Stimulated activated CD4-positive, alpha-beta T cell treated with anti-CD3 and anti-CD28 coated beads, Interleukin-1b, Interleukin-23, amount 100 ng/mL, for 48 hours (primary cell): ENCODE results near the gene HAGHL.

Source experiments
- DNase-seq: peaks from one replicate; pipeline ENCODE4 v3.0.0-alpha.2; 2020

Gene HAGHL

DNA sequence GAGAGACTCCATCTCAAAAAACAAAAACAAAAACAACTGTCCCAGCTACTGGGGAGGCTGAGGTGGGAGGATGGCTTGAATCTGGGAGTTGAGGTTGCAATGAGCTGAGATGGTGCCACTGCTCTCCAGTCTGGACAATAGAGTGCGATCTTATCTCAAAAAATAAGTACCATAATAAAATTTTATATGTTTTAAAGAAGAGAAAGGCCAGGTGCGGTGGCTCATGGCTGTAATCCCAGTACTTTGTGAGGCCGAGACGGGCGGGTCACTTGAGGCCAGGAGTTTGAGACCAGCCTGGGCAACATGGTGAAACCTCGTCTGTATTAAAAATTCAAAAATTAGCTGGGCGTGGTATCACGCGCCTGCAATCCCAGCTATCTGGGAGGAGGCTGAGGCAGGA, 49.9 kb downstream of the HAGHL start:
- DNase-seq = no peak

GRCh38 chr16:777826-778225, 50.9 kb downstream of the HAGHL start:
- no peak for DNase-seq

- DNase-seq = no peak
Observed at GRCh38 chr16:778447-778846, 51.5 kb downstream of the HAGHL start.

DNA sequence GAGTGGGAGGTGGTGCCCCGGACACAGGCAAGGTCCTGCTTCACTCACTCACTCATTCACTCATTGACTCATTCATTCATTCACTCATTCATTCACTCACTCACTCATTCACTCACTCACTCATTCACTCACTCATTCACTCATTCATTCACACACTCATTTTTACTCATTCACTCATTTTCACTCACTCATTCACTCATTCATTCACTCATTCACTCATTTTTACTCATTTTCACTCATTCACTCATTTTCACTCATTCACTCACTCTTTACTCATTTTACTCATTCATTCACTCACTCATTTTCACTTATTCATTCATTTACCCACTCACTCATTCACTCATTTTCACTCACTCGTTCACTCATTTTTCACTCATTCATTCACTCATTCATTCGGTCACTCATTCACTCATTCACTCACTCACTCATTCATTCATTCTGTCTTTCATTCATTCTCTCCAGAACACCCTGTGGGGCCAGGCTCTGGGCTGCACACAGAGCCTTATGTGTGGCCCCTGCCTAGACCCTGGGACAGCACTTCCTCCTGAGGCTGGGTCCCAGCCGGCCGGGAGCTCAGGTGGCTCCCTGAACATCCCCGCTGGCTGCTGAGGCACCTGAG, 52.1 kb downstream of the HAGHL start:
- DNase-seq = no peak
